ENCODE data around the gene TMEM179.
"Not testable (repeated sequence)": the region's sequence is repeated elsewhere in the genome, so short reads cannot be mapped to it uniquely, and the experiment has no call there.

Gene TMEM179

DNA sequence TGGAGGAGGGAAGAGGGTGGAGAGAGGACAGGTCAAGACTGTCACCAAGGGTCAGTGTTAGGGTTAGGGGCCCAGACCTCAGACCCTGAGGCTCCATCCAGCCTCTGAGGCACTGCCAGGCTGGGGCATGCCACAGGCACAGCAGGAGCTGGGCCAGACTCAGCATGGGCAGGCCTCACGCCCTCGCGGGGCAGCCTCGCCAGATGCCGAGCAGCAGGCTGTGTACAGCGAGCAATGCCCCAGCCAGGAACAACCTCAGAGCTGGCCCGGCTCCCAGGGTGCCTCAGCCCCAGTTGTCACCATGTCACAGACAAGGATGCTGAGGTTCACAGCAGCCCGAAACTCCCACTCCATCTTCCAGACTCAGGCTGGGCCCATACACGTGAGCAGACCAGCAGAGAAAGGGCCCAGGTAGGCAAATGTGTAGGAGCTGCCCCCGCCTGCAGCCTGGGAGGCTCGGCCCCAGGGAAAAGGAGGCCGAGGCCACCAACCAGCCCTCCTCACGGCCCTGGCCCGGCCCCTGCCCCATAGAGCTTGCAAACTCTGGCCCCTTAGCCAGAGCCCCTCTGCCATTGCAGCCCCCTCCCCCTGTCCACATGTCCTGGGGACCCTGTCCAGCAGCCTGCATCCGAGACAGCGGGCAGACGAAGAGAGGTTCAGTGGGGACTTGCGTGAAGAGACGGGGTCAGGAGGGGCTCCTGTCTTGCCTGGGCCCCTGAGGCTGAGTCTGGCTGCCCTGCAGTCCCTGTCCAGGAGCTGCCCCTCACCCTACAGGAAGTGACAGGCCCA lies 17.5 kb downstream of the TMEM179 start:
- DNase-seq (ENCODE audit: low spot score), result no peak

DNA sequence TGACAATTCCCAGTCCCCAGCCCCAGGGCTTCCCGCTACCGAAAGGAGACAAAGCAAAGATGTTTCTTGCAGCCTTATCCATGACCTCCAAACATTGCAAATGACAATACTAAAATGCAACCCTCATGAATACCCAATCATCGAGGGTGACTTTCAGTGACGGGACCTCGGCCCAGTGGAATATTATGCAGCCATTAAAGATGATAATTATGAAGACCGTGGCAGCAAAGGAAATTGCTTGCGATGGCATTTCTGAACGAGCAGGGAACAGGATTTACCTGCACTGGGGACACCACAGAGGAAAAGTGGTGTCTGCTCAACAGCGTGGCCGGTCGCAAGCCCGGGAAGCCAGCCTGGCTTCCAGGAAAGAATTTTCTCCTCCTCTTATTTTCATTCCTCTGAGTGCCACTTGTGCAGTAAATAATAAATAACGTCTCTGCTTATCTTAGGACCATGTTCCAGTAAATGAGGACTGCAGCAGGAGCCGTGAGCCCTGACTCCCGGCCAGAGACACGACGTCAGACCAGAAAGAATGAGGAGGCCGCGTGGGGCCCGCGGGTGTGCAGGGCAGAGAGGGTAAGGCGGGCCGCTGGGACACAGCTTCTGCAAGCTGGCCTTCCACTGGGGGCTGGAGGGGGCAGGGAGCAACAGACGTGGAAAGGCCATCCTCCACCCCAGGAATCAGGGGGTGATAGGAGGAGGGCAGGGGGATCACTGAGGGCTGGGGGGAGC lies 18.4 kb downstream of the TMEM179 start:
- DNase-seq (ENCODE audit: low spot score), result no peak

DNA sequence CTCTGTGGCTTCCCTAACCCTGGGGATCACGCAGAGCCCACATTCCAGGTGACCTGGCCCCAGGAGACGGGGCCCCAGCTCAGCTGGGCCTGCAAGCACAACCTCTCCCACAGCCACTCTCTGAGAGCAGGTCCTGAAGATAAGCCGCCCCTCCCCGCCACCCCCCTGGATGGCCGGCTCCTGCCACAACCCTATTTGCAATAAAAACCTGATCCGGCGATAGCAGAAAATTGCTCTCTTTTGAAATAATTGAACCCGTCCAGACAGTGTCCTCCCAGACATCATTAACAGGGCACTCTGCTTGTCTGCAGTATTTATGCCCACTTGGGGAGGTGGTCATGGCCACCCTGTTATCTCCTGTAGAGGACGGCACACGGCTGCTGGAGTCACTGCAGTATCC lies 20.0 kb downstream of the TMEM179 start:
- no peak for DNase-seq (ENCODE audit: low spot score)

DNA sequence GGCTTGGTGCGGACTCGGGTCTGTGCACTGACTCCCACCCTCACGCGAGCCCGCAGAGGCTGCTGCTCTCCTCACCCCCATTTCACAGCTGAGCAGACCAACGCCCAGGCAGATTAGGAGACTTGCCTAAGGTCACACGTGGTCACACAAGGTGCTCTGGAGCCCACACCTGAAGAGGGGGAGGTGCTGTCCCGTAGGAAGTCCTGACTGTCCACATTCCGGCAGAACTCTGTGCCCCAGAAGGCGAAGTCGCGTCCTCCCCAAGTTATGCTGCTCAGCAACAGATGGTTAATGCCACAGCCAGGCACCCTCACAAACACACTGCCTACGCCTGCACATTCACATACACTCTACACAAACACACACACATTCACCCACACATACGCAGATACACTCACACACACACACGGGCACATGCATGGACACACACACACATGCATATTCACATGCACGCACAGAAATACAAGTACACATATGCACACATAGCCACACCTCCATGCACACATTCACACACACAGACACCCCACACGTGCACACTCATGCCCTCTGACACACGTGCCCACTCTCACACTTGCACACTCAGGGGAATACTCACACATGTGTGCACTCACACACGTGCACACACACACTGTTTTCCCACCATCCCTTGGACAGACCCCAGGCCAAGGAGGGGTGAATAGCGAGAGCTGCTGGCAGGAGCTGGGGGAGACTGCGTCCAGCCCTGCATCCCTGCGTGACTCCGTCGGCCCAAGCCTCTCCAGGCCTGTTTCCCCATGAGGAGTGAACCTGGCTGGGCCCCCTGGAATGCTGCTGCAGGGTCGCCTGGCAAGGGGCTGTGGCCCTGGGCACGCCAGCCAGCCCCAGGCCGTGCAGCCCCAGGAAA lies 20.9 kb downstream of the TMEM179 start:
- DNase-seq (ENCODE audit: low spot score), result no peak

GRCh38 chr14:104582662-104583061 lies 21.9 kb downstream of the TMEM179 start:
- no peak for DNase-seq (ENCODE audit: low spot score)

GRCh38 chr14:104582005-104582404 lies 22.6 kb downstream of the TMEM179 start:
- DNase-seq (ENCODE audit: low spot score), result no peak

DNA sequence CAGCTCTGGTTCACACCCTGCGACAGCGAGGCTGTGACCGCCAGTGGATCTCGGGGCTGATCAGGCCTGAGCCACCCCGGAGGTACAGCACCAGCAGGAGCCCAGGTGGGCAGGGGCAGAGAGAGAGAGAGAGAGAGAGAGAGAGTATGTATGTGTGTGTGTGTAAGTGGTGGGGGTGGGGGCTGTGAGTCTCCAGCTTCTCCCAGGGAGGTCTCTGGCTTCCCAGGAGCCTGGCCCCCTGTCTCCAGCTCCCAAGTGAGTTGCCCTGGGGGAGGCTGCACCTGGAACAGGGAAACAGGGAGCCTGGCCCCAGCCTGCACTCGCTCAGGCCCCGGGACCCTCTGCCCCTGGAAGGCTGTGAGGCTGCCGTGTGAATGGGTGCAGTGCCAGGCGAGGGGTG lies 23.1 kb downstream of the TMEM179 start:
- DNase-seq (ENCODE audit: low spot score), result no peak

- no peak for DNase-seq (ENCODE audit: low spot score)
Measured at GRCh38 chr14:104580961-104581360, 23.6 kb downstream of the TMEM179 start.

- DNase-seq (ENCODE audit: low spot score), result not testable (repeated sequence)
Measured at GRCh38 chr14:104579939-104580338, 24.6 kb downstream of the TMEM179 start.

GRCh38 chr14:104579507-104579906 lies 25.1 kb downstream of the TMEM179 start, which contains the start of gene C14orf180:
Gene C14orf180, plus strand, starts transcription at chr14:104579764. Its CDS starts 6,667 bp downstream, at chr14:104586431.
- DNase-seq (ENCODE audit: low spot score), result no peak

DNA sequence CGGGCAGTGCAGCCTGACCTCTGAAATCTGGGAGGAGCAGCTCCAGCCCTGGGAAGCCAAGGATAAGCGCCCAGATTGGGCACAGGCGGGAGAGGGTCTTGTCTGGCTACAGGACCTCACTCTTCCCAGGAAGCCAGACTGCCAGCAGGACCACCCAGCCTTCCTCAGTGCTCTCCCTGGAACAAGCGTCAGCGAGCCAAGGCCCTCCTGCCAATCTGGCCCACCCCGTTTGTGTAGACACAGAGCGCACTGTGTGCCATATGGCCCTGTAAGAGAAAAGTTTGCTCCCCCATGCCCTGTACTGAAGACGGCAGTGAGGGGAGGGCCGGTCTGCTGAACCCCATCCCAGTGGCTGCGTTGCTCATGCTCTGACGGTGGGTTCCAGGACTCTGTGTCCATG lies 26.3 kb downstream of the TMEM179 start:
- no peak for DNase-seq (ENCODE audit: low spot score)

- DNase-seq (ENCODE audit: low spot score), result no peak
Measured at GRCh38 chr14:104577847-104578301, 26.7 kb downstream of the TMEM179 start.

GRCh38 chr14:104577426-104577825 lies 27.1 kb downstream of the TMEM179 start:
- DNase-seq (ENCODE audit: low spot score), result no peak

DNA sequence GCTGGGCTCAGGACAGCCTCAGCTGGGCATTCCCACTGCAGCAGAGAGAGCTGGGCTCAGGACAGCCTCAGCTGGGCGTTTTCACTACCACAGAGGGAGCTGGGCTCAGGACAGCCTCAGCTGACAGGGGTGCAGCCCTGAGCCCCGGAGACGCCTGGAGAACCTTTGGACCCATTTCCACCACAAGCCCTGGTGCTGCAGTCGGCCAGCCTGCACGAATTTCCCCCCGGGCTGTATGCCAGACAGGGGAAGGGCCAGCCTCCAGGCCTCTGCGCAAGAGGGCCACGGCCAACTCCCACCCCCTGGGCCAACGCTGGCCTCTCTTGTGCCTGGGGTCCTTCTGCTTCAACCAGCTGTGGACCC lies 27.6 kb downstream of the TMEM179 start:
- DNase-seq (ENCODE audit: low spot score), result no peak

DNA sequence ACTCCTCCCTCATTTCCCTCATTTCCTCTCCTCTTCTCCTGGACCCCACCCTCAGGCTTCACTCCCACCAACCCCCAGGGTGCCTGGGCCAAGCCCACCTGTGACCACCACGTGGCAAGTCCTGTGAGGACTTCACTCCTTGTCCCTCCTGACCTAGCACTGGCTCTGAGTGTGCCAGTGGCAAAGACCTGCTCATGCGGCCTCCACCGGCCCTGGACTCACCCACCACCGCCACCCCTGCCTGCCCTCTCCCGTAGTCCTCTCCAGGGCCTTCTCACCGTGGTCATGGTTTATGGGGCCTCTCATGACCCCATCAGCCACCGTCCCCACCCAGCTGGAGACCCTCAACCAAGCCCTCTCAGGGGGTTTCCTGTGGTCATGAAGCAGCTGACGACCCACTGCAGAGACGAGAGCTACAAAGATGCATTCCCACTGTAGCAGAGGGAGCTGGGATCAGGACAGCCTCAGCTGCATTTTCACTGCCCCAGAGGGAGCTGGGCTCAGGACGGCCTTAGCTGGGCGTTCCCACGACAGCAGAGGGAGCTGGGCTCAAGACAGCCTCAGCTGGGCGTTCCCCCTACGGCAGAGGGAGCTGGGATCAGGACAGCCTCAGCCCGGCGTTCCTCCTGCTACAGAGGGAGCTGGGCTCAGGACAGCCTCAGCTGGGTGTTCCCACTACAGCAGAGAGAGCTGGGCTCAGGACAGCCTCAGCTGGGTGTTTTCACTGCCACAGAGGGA lies 28.2 kb downstream of the TMEM179 start:
- DNase-seq (ENCODE audit: low spot score), result no peak

- no peak for DNase-seq (ENCODE audit: low spot score)
Measured at GRCh38 chr14:104574978-104575583, 29.5 kb downstream of the TMEM179 start.

- DNase-seq (ENCODE audit: low spot score), result no peak
Measured at GRCh38 chr14:104574536-104574935, 30.0 kb downstream of the TMEM179 start.

- DNase-seq (ENCODE audit: low spot score), result peak; percentile 63
Measured at GRCh38 chr14:104573930-104574329, 30.6 kb downstream of the TMEM179 start.

- DNase-seq (ENCODE audit: low spot score), result no peak
Measured at GRCh38 chr14:104572668-104573067, 31.9 kb downstream of the TMEM179 start.

DNA sequence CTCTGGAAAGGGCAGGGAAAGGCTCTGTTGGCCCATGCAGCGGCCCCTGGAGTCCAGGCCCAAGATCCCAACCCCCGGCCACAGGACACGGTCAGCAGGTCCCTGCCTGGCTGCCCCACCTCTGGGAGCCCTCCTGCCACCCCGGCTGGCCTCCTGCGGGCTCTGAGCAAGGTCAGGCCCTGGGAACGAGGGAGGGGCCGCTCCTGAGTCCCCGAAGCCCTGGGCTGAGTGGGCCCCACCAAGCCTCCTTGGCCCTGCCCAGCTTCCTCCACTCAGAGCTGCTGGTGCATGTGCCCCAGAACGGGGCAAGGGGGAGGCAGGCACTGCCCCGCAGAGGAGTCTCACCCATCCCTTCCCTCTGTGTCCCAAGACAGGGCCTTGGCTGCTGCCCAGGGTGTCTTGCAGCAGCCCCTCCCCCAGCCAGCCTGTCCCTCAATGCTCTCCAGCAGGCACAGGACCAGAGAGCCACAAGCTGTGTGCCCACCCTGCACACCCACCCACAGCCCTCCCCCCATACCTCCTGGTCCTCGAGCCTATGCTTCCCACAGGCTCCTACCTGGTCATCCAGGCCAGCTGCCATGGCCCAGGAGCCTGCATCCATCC lies 32.4 kb downstream of the TMEM179 start:
- DNase-seq (ENCODE audit: low spot score), result no peak

DNA sequence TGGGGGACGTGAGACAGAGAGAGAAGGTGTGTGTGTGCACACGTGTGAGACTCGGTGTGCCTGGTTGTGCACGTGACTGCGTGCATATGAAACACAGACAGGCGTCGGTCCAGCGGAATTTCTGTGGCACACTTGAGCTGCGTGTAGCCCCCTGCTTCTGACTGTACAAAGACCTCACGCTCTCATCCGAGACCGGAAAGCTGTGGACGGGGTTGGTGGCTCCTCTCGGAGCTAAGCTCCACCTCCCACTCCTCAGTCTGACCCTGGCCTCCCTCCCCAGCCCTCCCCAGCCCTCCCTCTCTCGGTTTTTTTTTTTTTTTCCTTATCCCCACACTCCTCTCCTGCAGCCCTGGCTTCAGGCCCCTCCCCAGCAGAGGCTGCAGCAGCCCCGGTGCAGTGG lies 33.3 kb downstream of the TMEM179 start:
- no peak for DNase-seq (ENCODE audit: low spot score)
